Left renal cortex interstitium (tissue), 4 donors: Measurements from ENCODE around the gene SDHC. TPM values are rescaled to one million over a fixed set of nuclear protein-coding genes. Genes with fewer than 3 reads are reported as not detected.
"Not testable (repeated sequence)": the region's sequence is repeated elsewhere in the genome, so short reads cannot be mapped to it uniquely, and the experiment has no call there.

Experiments
- DNase-seq, 4 donors: peaks; one replicate each; pipeline ENCODE4 v3.0.0-alpha.2; 2013; ENCODE audit warnings: low read depth in 4 of 4, low spot score in 2 of 4, missing footprints in 1 of 4
- polyA plus RNA-seq, 4 donors: library from polyadenylated mRNA; unstranded; fragments of 120-200 nt; gene quantifications; one replicate each; pipeline ENCODE4 v1.2.1, GENCODE V29; 2013; ENCODE audit not compliant: insufficient read length in 4 of 4

Gene SDHC
- polyA plus RNA-seq, 4 donors: 229 to 284 (median 257) TPM

GRCh38 chr1:161378014-161378413 lies 63.8 kb downstream of the SDHC start:
- no peak for DNase-seq

GRCh38 chr1:161379071-161379470 lies 64.9 kb downstream of the SDHC start:
- no peak for DNase-seq

GRCh38 chr1:161381707-161382106 lies 67.5 kb downstream of the SDHC start:
- DNase-seq: no peak

GRCh38 chr1:161382214-161383019 lies 68.2 kb downstream of the SDHC start:
- DNase-seq: peak in 1 of 4 donors; percentile 43

DNA sequence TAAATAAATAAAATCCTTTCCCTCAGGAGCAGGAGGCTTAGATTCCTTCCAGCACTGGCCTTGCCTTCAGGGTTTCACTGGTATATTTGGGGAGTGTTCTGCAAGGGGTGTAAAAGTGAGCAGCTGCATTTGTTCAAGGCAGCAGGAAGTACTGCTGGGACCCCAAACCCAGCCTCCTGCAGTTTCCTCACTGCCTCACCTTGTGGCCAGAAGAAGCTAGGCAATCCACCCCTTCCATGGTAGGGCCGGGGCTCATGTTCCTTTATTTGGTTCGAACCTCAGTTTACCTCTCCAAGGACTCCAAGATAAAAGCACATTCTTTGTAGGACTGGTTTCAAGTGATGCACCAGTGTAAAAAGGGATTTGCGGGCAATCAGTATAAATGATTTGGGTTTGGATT lies 74.5 kb downstream of the SDHC start:
- DNase-seq: no peak

- not testable (repeated sequence) for DNase-seq
Measured at GRCh38 chr1:161389158-161389557, 75.0 kb downstream of the SDHC start.

DNA sequence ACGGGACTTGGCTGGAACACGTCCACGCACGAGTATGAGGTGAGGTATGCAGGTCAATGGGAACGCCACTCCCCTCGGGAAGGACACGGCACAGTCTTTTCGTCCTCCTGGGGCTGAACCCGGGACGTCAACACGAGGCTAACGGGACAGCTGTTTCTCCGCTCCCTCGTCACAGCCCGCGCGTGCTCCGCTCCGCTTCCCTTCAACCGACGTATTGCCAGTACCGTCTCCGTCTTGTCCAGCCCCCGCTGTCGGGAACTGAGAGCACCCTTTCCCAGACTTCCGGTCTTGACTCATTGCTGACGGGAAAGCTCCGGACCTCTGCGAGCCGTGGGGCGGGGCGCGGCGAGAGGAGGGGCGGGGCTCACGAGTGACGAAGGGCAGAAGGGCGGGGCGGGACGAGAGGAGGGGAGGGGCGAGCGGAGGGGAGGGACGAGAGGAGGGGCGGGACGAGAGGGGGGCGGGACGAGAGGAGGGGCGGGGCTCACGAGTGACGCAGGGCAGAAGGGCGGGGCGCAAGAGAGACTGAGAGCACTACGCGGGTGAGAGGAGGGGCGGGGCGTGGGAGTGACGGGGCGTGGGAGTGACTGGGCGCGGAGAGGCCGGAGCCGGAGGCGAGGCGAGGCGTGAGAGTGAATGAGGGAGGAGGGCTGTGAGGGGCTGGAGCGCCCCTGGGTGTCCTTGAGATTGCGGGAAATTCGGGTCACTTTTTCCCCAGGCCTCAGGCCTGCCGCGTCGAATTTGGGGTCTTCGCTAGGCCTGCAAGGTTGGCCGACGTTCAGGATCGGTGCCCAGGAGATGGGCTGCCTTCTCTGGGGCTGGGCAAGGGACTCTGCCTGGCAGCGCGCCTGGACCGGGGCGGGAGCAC lies 75.7 kb downstream of the SDHC start:
- peak; percentile 82 to 91 (median 88) for DNase-seq

DNA sequence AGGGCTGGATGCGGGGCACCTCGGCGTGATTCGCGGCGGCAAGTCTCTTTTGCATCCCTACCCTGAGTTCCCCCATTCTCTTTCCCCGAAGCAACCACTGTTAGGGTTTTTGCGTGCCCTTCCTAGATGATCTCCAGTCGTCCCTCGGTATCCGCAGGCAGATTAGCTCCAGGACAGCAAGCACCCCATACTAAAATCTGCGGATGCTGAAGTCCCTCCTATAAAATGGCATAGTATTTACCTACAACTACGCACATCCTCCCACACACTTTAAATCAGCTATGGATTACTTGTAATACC lies 76.3 kb downstream of the SDHC start:
- no peak for DNase-seq

- DNase-seq: not testable (repeated sequence)
Measured at GRCh38 chr1:161391136-161391535, 77.0 kb downstream of the SDHC start.

GRCh38 chr1:161391611-161392010 lies 77.4 kb downstream of the SDHC start:
- DNase-seq: no peak

DNA sequence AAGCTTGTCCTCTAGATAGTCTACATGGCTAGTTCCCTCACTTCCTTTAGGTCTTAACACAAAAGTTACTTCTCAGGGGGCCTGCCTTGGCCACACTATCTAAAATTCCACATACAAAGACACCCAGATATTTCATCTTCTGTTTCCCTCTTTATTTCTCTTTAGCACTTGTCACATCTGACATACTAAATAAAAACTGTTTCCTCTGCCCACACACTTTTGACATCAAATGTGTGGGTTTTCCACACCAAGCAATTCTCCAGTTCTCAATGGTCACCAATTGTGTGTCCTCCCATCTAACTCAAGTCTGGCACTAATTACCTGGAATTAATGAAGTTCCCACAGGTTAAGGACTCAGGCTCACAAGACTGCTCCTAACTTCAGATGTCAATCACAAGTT lies 79.0 kb downstream of the SDHC start:
- no peak for DNase-seq

GRCh38 chr1:161397038-161397437 lies 82.9 kb downstream of the SDHC start:
- not testable (repeated sequence) for DNase-seq

GRCh38 chr1:161398900-161399256 lies 84.7 kb downstream of the SDHC start:
- no peak for DNase-seq

DNA sequence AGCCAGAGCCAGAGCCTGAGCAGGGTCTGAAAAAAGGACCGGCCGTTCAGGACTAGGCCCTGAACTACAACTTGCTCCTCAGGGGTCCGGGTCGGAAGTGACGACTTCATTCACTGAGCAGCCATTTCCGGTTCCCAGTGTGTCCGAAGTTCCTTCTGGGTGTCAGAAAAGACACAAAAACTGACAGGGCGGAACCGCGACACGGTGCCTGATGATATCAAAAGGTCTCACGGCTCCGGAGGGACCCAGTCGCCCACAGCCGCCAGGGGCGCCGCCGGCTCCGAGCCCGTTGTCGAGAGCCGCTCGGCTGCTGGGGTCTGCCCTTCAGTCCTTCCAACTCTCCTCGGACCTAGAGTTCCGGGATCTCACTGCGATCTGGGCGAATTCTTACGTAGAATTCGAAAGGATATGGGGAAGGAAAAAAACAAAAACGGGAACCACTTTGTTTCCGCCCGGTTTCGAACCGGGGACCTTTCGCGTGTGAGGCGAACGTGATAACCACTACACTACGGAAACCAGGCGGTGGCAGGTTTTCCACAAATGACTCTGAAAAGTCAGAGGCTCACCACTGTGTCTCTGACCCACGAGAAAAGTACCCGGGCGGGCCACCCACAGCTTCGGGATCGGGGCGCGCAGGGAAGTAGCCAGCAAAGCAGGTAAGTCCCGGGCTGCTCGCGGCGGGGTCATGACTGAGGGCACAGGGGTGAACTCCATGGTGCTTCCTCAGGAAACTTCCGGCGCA lies 85.2 kb downstream of the SDHC start:
- DNase-seq: peak; percentile 84 to 90 (median 85)

DNA sequence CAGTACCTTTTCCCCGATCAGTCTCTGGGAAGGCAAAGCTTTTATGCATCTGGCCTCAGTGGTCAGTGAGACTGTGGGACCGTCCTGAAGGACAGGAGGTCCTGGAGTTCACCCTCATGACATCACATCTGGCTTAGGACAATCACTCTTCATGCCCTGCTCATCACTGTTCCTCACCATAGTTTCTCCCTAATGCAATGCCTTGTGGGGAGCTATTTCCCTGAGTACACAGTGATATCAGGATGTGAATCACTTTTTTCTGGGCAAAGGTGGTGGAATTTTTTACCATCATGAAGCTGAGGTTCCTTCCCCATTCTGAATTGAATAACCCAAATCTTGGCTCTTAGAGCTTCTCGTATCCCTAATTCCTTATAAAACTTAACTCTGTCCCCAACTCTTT lies 88.3 kb downstream of the SDHC start:
- no peak for DNase-seq

GRCh38 chr1:161404051-161404597 lies 89.9 kb downstream of the SDHC start:
- DNase-seq: no peak

GRCh38 chr1:161406551-161406950 lies 92.4 kb downstream of the SDHC start:
- not testable (repeated sequence) for DNase-seq

DNA sequence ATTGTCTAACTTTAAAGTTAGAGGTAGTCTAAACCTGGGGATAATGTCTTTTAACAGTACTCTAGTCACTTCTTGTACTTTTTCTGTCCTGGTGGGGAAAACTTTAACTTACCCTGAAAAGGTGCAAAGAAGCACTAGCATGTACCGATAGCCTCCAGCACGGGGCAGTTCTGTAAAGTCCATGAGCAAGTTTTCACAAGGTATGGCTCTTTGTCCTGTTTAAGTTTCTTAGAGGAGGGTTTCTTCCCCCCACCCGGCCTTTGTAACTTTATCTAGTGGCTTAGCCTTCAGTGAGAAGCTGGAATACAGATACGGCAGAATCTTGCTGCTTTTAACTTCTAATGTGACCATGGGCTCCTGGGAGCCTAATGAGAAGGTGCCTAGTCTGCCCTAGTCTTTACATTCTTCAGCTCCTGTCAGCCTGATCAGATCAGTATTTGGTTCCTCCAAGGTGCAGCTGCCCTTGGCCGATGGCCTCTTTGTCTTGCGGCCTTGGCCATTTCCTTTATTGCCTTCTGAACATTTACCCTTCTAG lies 93.3 kb downstream of the SDHC start:
- DNase-seq: no peak

DNA sequence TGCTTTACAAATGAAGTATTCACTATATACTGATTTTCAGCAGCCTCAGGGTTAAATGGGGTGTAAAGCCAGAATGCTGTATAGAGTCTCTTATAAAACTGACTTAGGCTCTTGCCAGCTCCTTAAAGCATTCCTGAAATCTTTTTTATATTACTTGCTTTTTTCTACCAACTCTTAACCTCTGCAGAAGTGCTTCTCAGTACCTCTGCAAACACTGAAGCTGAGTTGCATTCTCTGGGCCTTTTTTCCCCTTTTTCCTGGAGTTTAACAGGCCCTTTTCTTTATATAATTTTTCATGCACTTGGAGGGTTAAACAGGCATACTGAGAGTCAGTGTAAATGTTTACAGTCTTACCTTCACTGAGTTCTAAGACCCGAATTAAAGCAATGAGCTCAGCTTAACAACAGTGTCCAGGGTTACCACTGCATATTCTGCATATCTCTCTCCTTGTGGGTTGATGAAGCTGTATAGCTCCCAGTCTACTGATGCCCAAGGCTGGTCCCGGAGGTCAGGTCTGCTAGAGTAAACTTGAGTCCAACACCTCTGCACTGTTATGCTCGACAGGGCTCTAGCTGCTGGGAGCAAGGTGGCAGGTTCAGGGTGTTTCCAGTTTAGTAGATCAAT lies 94.4 kb downstream of the SDHC start:
- no peak for DNase-seq
